CD14-positive monocyte (primary cell): Measurements from ENCODE around the gene YOD1. TPM values are rescaled to one million over a fixed set of nuclear protein-coding genes. Genes with fewer than 3 reads are reported as not detected.

Experiments used
- DNase-seq, 3 donors: peaks; one replicate each; pipeline ENCODE4 v3.0.0-alpha.2; 2011 to 2022
- H2AFZ ChIP-seq: 2 replicates; pipeline ENCODE4 v1.6.0; 2012; ENCODE audit warnings: mild to moderate bottlenecking, low read depth, low read length, inconsistent platforms; ENCODE audit not compliant: insufficient read depth, poor library complexity, severe bottlenecking
- H3K27ac ChIP-seq, 2 donors: 1 replicate in 1 of 2; 2 replicates in 1 of 2; pipeline ENCODE4 v1.5.1; 2012 to 2013; ENCODE audit warnings: low read length in 2 of 2, control low read depth in 1 of 2, inconsistent platforms in 1 of 2, low read depth in 1 of 2, mild to moderate bottlenecking in 1 of 2
- H3K27me3 ChIP-seq, 2 donors: one replicate each; pipeline versions ENCODE4 v1.6.0 to v1.6.1; 2011 to 2013; ENCODE audit warnings: low read length in 2 of 2; ENCODE audit not compliant: control insufficient read depth in 2 of 2, insufficient read depth in 2 of 2
- H3K36me3 ChIP-seq, 2 donors: replicated peaks in 1 of 2; 1 replicate in 1 of 2; 2 replicates in 1 of 2; pipeline versions ENCODE4 v1.5.1 to v1.6.1; 2012 to 2013; ENCODE audit warnings: low read length in 2 of 2, control low read depth in 1 of 2, inconsistent platforms in 1 of 2, mild to moderate bottlenecking in 1 of 2; ENCODE audit not compliant: insufficient read depth in 2 of 2, control insufficient read depth in 1 of 2
- H3K4me1 ChIP-seq, 2 donors: 1 replicate in 1 of 2; 2 replicates in 1 of 2; pipeline versions ENCODE4 v1.5.1 to v1.6.1; 2012 to 2013; ENCODE audit warnings: low read length in 2 of 2, control low read depth in 1 of 2, inconsistent platforms in 1 of 2, mild to moderate bottlenecking in 1 of 2, moderate library complexity in 1 of 2; ENCODE audit not compliant: insufficient read depth in 2 of 2, control insufficient read depth in 1 of 2
- H3K4me2 ChIP-seq: replicated peaks from 2 replicates; pipeline ENCODE3; 2012; ENCODE audit warnings: low read length, moderate library complexity, mild to moderate bottlenecking; ENCODE audit not compliant: poor library complexity, severe bottlenecking; ENCODE audit errors: extremely low read depth
- H3K4me3 ChIP-seq, 3 experiments: fragments of 200-600 bp in 1 of 3; sonication (generic) in 1 of 3; replicated peaks in 1 of 3; 1 replicate in 2 of 3; 2 replicates in 1 of 3; pipeline ENCODE4 v1.5.1; 2011 to 2013; ENCODE audit warnings: low read length in 3 of 3, mild to moderate bottlenecking in 3 of 3, control low read depth in 2 of 3, low read depth in 2 of 3, inconsistent platforms in 1 of 3, moderate library complexity in 1 of 3
- H3K79me2 ChIP-seq: 2 replicates; pipeline ENCODE4 v1.6.0; 2012; ENCODE audit warnings: mild to moderate bottlenecking, control low read depth, inconsistent platforms, low read length, moderate library complexity; ENCODE audit not compliant: insufficient read depth
- H3K9ac ChIP-seq: 2 replicates; pipeline ENCODE4 v1.6.0; 2017; ENCODE audit warnings: low read length, mild to moderate bottlenecking; ENCODE audit not compliant: insufficient read depth, poor library complexity, severe bottlenecking
- H3K9me3 ChIP-seq, 2 donors: replicated peaks in 1 of 2; 1 replicate in 1 of 2; 2 replicates in 1 of 2; pipeline versions ENCODE4 v1.5.1 to v1.6.1; 2012 to 2013; ENCODE audit warnings: low read length in 2 of 2, control low read depth in 1 of 2; ENCODE audit not compliant: control insufficient read depth in 1 of 2, insufficient read depth in 1 of 2
- H4K20me1 ChIP-seq: 2 replicates; pipeline ENCODE4 v1.6.0; 2012; ENCODE audit warnings: mild to moderate bottlenecking, low read length, control low read depth, moderate library complexity; ENCODE audit not compliant: insufficient read depth
- H3K27ac Mint-ChIP-seq, 7 donors: one replicate each; pipeline ENCODE4 v1.8.0; 2020; ENCODE audit warnings: mild to moderate bottlenecking in 7 of 7, mixed read lengths in 7 of 7, moderate library complexity in 6 of 7, inconsistent platforms in 2 of 7
- H3K27me3 Mint-ChIP-seq, 3 donors: one replicate each; pipeline ENCODE4 v1.8.0; 2021 to 2022; ENCODE audit warnings: low read depth in 3 of 3, mild to moderate bottlenecking in 3 of 3, mixed read lengths in 3 of 3, moderate library complexity in 3 of 3, inconsistent platforms in 1 of 3
- H3K36me3 Mint-ChIP-seq, 2 donors: one replicate each; pipeline ENCODE4 v1.8.0; 2020; ENCODE audit warnings: mixed read lengths in 2 of 2, inconsistent platforms in 1 of 2, mild to moderate bottlenecking in 1 of 2
- H3K4me1 Mint-ChIP-seq: one replicate; pipeline ENCODE4 v1.8.0; 2020; ENCODE audit warnings: mild to moderate bottlenecking, mixed read lengths
- H3K4me3 Mint-ChIP-seq, 2 donors: one replicate each; pipeline ENCODE4 v1.8.0; 2020; ENCODE audit warnings: mild to moderate bottlenecking in 2 of 2, mixed read lengths in 2 of 2, moderate library complexity in 1 of 2
- H3K9me3 Mint-ChIP-seq, 7 donors: one replicate each; pipeline ENCODE4 v1.8.0; 2020 to 2022; ENCODE audit warnings: mixed read lengths in 7 of 7, mild to moderate bottlenecking in 6 of 7, moderate library complexity in 6 of 7, inconsistent platforms in 2 of 7
- CTCF ChIP-seq: fragments of 200-600 bp; IDR thresholded peaks from one replicate; pipeline ENCODE4 v1.8.0; 2022; ENCODE audit warnings: antibody characterized with exemption, mild to moderate bottlenecking
- WGBS: methylation state at CpG from one replicate; pipeline ENCODE4 v1.1.5; 2013; ENCODE audit warnings: missing lambda C conversion rate; ENCODE audit not compliant: insufficient coverage; 5-methylcytosine and 5-hydroxymethylcytosine counted together
- intact Hi-C, 2 donors: fragments of 100-400 bp; cut with micrococcal nuclease; formaldehyde crosslinking; loops; one replicate each; pipeline versions ENCODE4 v1.15.0 to v1.15.1; 2023
- polyA plus RNA-seq, 3 donors: library from polyadenylated mRNA; depleted of rRNA in 1 of 3; unstranded in 2 of 3; stranded (reverse) in 1 of 3; fragments of 300-500 nt in 2 of 3; fragments of >200 nt in 1 of 3; fragmentation: Illumina TruSeq in 2 of 3; gene quantifications; 1 replicate in 2 of 3; 2 replicates in 1 of 3; pipeline ENCODE4 v1.2.3, GENCODE V29; 2012 to 2021

YOD1 gene
- polyA plus RNA-seq, 3 donors, result 1.6 to 8.2 (median 1.7) TPM

- intact Hi-C loops, result no loop called here
- Histone ChIP-seq H3K4me2 (no peak overlapping the region), H3K9ac (no peak overlapping the region), H2AFZ (no peak overlapping the region), H4K20me1 (no peaks in the 10 kb centered on the region), H3K79me2 (no peaks in the 10 kb centered on the region), H3K27me3 (no peaks in the 10 kb centered on the region), H3K9me3 (no peaks in the 10 kb centered on the region), H3K36me3 (no peaks in the 10 kb centered on the region), H3K27ac (no peak overlapping the region), H3K4me3 (no peak overlapping the region), H3K4me1 (peaks cover 14 to 15% of the 10 kb centered on the region in 2 donors)
- Mint-ChIP-seq H3K36me3 (peaks cover 0 to 2% of the 10 kb centered on the region in 2 donors), H3K27ac (peak overlapping the region in 1 of 7 donors; percentile 20), H3K4me3 (no peak overlapping the region), H3K27me3 (peaks cover 1 to 3% (median 3%) of the 10 kb centered on the region in 3 donors), H3K4me1 (peaks cover 25% of the 10 kb centered on the region), H3K9me3 (no peaks in the 10 kb centered on the region)
- DNase-seq, result peak in 1 of 3 donors; percentile 18
- TF ChIP-seq CTCF, result no peak
- WGBS, result 90% methylated on average over 2 of the region's 5 CpGs
Measured at GRCh38 chr1:207025146-207025880, 25.7 kb downstream of the YOD1 start.

GRCh38 chr1:207024202-207025145, 26.5 kb downstream of the YOD1 start:
- Mint-ChIP-seq H3K9me3 (no peaks in the 10 kb centered on the region), H3K36me3 (peaks cover 0 to 2% of the 10 kb centered on the region in 2 donors), H3K4me3 (no peak overlapping the region), H3K27me3 (peaks cover 1 to 3% (median 3%) of the 10 kb centered on the region in 3 donors), H3K27ac (peak overlapping the region in 2 of 7 donors; percentile 50 to 60), H3K4me1 (peaks cover 27% of the 10 kb centered on the region)
- no peak for TF ChIP-seq CTCF
- Histone ChIP-seq H3K27me3 (no peaks in the 10 kb centered on the region), H3K36me3 (no peaks in the 10 kb centered on the region), H3K4me3 (no peak overlapping the region), H3K4me1 (peaks cover 14 to 15% of the 10 kb centered on the region in 2 donors), H4K20me1 (no peaks in the 10 kb centered on the region), H3K9me3 (no peaks in the 10 kb centered on the region), H3K79me2 (no peaks in the 10 kb centered on the region), H3K27ac (no peak overlapping the region), H2AFZ (peak overlapping the region; percentile 18), H3K9ac (no peak overlapping the region), H3K4me2 (no peak overlapping the region)
- DNase-seq, result peak; percentile 23 to 64 (median 25)
- whole genome bisulfite sequencing, result 33% methylated on average over 7 of the region's 18 CpGs
- intact Hi-C loops, result no loop called here
